ENCODE measurements around the gene ATP10A. TPM values are rescaled to one million over a fixed set of nuclear protein-coding genes. Genes with fewer than 3 reads are reported as not detected.

The ATP10A gene
- total RNA-seq, 1 experiment from 2014 or later: 2.1 TPM

DNA sequence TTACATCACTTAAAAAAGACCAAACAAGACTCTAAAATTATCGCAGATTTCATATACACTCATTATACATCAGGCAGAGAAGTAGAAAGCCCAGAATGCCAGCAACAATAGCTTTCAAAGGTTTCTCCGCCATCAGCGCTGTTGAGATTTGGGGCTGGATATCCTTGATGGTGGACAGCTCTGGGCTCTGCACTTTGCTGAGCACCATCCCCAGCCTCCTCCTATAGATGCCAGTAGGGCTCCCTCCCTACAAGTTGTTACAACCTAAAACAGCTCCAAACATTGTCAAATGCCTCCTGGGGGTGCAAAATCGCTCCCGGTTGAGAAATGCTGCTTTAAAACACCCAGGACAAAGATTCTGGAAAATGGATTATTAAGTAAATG, 73.5 kb downstream of the ATP10A start (continued):
- TF ChIP-seq, protein P1, sequence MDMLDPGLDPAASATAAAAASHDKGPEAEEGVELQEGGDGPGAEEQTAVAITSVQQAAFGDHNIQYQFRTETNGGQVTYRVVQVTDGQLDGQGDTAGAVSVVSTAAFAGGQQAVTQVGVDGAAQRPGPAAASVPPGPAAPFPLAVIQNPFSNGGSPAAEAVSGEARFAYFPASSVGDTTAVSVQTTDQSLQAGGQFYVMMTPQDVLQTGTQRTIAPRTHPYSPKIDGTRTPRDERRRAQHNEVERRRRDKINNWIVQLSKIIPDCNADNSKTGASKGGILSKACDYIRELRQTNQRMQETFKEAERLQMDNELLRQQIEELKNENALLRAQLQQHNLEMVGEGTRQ (CRISPR knock-in tag; IDR thresholded peaks at IDR 0.05): no peak
- TF ChIP-seq ZSCAN18 (CRISPR knock-in tag; IDR thresholded peaks at IDR 0.05) (no peak), RORB (CRISPR knock-in tag; IDR thresholded peaks at IDR 0.05) (no peak), E2F5 (CRISPR knock-in tag; IDR thresholded peaks at IDR 0.05) (no peak), IRF1 (CRISPR knock-in tag; IDR thresholded peaks at IDR 0.05) (no peak), GTF2I (CRISPR knock-in tag; conservative IDR thresholded peaks at IDR 0.05) (no peak)

- Mint-ChIP-seq H3K27me3 (ENCODE audit: low read depth) (no peaks in the 10 kb centered on the region), H3K4me1 (peaks cover 53% of the 10 kb centered on the region), H3K4me3 (no peak overlapping the region), H3K36me3 (no peaks in the 10 kb centered on the region), H3K9me3 (no peaks in the 10 kb centered on the region), H3K27ac (no peak overlapping the region)
- ATAC-seq (no peak), DNase-seq (ENCODE audit: low spot score) (no peak)
- TF ChIP-seq ZNF121 (CRISPR knock-in tag; IDR thresholded peaks at IDR 0.05): no peak
- TF ChIP-seq NR2C2 (CRISPR knock-in tag; IDR thresholded peaks at IDR 0.05): no peak
- TF ChIP-seq, protein P2, sequence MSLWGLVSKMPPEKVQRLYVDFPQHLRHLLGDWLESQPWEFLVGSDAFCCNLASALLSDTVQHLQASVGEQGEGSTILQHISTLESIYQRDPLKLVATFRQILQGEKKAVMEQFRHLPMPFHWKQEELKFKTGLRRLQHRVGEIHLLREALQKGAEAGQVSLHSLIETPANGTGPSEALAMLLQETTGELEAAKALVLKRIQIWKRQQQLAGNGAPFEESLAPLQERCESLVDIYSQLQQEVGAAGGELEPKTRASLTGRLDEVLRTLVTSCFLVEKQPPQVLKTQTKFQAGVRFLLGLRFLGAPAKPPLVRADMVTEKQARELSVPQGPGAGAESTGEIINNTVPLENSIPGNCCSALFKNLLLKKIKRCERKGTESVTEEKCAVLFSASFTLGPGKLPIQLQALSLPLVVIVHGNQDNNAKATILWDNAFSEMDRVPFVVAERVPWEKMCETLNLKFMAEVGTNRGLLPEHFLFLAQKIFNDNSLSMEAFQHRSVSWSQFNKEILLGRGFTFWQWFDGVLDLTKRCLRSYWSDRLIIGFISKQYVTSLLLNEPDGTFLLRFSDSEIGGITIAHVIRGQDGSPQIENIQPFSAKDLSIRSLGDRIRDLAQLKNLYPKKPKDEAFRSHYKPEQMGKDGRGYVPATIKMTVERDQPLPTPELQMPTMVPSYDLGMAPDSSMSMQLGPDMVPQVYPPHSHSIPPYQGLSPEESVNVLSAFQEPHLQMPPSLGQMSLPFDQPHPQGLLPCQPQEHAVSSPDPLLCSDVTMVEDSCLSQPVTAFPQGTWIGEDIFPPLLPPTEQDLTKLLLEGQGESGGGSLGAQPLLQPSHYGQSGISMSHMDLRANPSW (CRISPR knock-in tag; conservative IDR thresholded peaks at IDR 0.05; ENCODE audit: low read depth): no peak
- no peak for TF ChIP-seq MXD4 (CRISPR knock-in tag; IDR thresholded peaks at IDR 0.05; ENCODE audit: borderline replicate concordance)
- ChIA-PET POLR2A (no interaction called here), CTCF (interaction anchor here (0.6 to 1.0 kb wide), 2 partner anchors 100 to 145 kb away, joined by 3 to 4 read pairs; no protein-coding TSS in a partner anchor)
Measured at GRCh38 chr15:25789211-25789610, 73.9 kb downstream of the ATP10A start.

DNA sequence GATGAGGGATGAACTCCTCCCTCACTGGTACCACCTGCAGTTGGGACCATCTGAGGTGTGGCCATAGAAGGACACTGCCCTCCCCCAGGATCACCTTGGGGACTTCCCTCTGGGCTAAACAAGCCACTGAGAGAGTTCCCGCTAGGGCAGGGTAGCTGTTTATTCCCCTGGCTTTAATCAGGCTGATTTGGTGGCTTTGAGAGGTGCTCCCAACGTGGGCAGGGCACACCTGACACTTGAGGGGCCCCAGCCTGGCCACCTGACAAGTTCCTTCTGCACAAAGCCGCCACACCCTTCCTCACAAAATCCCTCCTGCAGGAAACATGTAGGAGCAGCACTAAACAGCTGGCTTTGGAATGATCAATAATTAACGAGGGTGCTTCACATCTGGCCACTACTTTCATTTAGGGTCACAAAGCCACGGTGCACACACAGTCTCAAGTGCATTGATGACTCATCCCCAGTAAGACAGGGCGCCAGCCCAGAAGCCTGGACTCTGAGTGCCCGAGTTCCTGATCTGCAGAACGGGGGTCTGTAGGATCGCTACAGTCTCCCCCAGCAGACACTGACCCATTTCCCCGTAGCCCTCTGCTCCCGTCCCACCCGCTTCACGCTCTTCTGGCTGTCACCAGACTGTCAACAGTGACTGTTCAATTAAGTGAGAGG, 75.1 kb downstream of the ATP10A start:
- H3K27me3 Mint-ChIP-seq (ENCODE audit: low read depth): no peaks in the 10 kb centered on the region
- no peaks in the 10 kb centered on the region for H3K36me3 Mint-ChIP-seq
- H3K9me3 Mint-ChIP-seq: no peaks in the 10 kb centered on the region
- ATAC-seq (no peak), DNase-seq (ENCODE audit: low spot score) (no peak)
- peaks cover 53% of the 10 kb centered on the region for H3K4me1 Mint-ChIP-seq
- no peak overlapping the region for H3K27ac Mint-ChIP-seq
- ChIA-PET CTCF (no interaction called here), POLR2A (no interaction called here)
- H3K4me3 Mint-ChIP-seq: no peak overlapping the region
- no peak for TF ChIP-seq IRF1 (CRISPR knock-in tag; IDR thresholded peaks at IDR 0.05)
- no peak for TF ChIP-seq CDX4 (CRISPR knock-in tag; IDR thresholded peaks at IDR 0.05; ENCODE audit: borderline replicate concordance)
- no peak for TF ChIP-seq MAX (CRISPR knock-in tag; IDR thresholded peaks at IDR 0.05)
- TF ChIP-seq CREM (CRISPR knock-in tag; IDR thresholded peaks at IDR 0.05): no peak
- no peak for TF ChIP-seq MXD4 (CRISPR knock-in tag; IDR thresholded peaks at IDR 0.05; ENCODE audit: borderline replicate concordance)
- no peak for TF ChIP-seq TCF7 (CRISPR knock-in tag; IDR thresholded peaks at IDR 0.05; ENCODE audit: low read depth)
- no peak for TF ChIP-seq SMAD3 (CRISPR knock-in tag; IDR thresholded peaks at IDR 0.05; ENCODE audit: borderline replicate concordance)
- no peak for TF ChIP-seq E2F1 (CRISPR knock-in tag; IDR thresholded peaks at IDR 0.05)
- TF ChIP-seq PRDM15 (CRISPR knock-in tag; IDR thresholded peaks at IDR 0.05): no peak
- TF ChIP-seq, protein P3, sequence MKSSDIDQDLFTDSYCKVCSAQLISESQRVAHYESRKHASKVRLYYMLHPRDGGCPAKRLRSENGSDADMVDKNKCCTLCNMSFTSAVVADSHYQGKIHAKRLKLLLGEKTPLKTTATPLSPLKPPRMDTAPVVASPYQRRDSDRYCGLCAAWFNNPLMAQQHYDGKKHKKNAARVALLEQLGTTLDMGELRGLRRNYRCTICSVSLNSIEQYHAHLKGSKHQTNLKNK (CRISPR knock-in tag; IDR thresholded peaks at IDR 0.05): no peak

Data from WTC11 (cell line).